Spleen (tissue), 11 donors: ENCODE measurements around the gene SMAP2. TPM values are rescaled to one million over a fixed set of nuclear protein-coding genes. Genes with fewer than 3 reads are reported as not detected.

Source experiments
- DNase-seq: peaks from one replicate; pipeline ENCODE4 v3.0.0-alpha.2; 2020
- H3K27ac ChIP-seq, 8 donors: fragments of 200-600 bp; sonication (generic) in 7 of 8; 1 replicate in 4 of 8; 2 replicates in 4 of 8; pipeline versions ENCODE4 v1.5.0 to v1.8.0; 2016 to 2021; ENCODE audit warnings: inconsistent platforms in 4 of 8, mild to moderate bottlenecking in 4 of 8, moderate library complexity in 1 of 8
- H3K27me3 ChIP-seq, 7 donors: fragments of 200-600 bp; sonication (generic) in 6 of 7; replicated peaks in 1 of 7; 1 replicate in 4 of 7; 2 replicates in 3 of 7; pipeline versions ENCODE4 v1.5.0 to v1.8.0; 2016 to 2021; ENCODE audit warnings: inconsistent platforms in 3 of 7, mild to moderate bottlenecking in 1 of 7
- H3K36me3 ChIP-seq, 6 donors: fragments of 200-600 bp; sonication (generic) in 5 of 6; 1 replicate in 4 of 6; 2 replicates in 2 of 6; pipeline versions ENCODE4 v1.5.0 to v1.8.0; 2016 to 2021; ENCODE audit warnings: inconsistent platforms in 2 of 6
- H3K4me1 ChIP-seq, 6 donors: fragments of 200-600 bp; sonication (generic) in 5 of 6; 1 replicate in 3 of 6; 2 replicates in 3 of 6; pipeline versions ENCODE4 v1.5.0 to v1.8.0; 2016 to 2021; ENCODE audit warnings: inconsistent platforms in 3 of 6
- H3K4me3 ChIP-seq, 8 donors: fragments of 200-600 bp; sonication (generic) in 7 of 8; 1 replicate in 4 of 8; 2 replicates in 4 of 8; pipeline versions ENCODE4 v1.5.0 to v1.8.0; 2016 to 2021; ENCODE audit warnings: inconsistent platforms in 4 of 8, mild to moderate bottlenecking in 4 of 8, moderate library complexity in 2 of 8
- H3K9me3 ChIP-seq, 8 donors: fragments of 200-600 bp; sonication (generic) in 7 of 8; 1 replicate in 4 of 8; 2 replicates in 4 of 8; pipeline versions ENCODE4 v1.5.0 to v1.8.0; 2016 to 2021; ENCODE audit warnings: inconsistent platforms in 4 of 8
- POLR2A ChIP-seq, 3 donors: fragments of 450-650 bp; IDR thresholded peaks; one replicate each; pipeline ENCODE4 v1.5.1; 2017; ENCODE audit warnings: antibody characterized with exemption in 3 of 3, mild to moderate bottlenecking in 1 of 3
- POLR2AphosphoS5 ChIP-seq, 3 donors: sonication (generic); formaldehyde crosslinking; IDR thresholded peaks; one replicate each; pipeline ENCODE4 v1.5.1; 2017; ENCODE audit warnings: antibody characterized with exemption in 3 of 3
- WGBS, 5 donors: extraction: QIAGEN DNeasy Blood & Tissue Kit in 3 of 5; methylation state at CpG; one replicate each; pipeline versions ENCODE4 v1.1.5 to v1.1.7; 2013 to 2018; 5-methylcytosine and 5-hydroxymethylcytosine counted together
- intact Hi-C: fragments of 100-400 bp; cut with DNase I; formaldehyde crosslinking; loops from one replicate; pipeline ENCODE4 v1.15.0; 2023; ENCODE audit warnings: low total_unique reads
- polyA plus RNA-seq, 3 donors: library from polyadenylated mRNA; stranded (reverse); fragments of 200-250 nt; gene quantifications; one replicate each; pipeline ENCODE4 v1.2.1, GENCODE V29; 2013
- total RNA-seq, 7 donors: library from RNA; depleted of rRNA in 3 of 7; stranded (reverse); fragments of >200 nt in 3 of 7; fragmentation: NEBNext Ultra II Directional in 4 of 7; extraction: Animal tissue kit (Norgen Biotek cat#: 25700) in 4 of 7; gene quantifications; one replicate each; pipeline versions ENCODE4 v1.1.0 to v1.2.1, GENCODE V29; 2016 to 2021
- TF ChIP-seq, protein P1 (sequence below), 11 experiments: fragments of 200-600 bp in 7 of 11; fragments of 450-650 bp in 4 of 11; sonication (generic) in 4 of 11; IDR thresholded peaks in 8 of 11; conservative IDR thresholded peaks in 3 of 11; 1 replicate in 7 of 11; 2 replicates in 4 of 11; pipeline versions ENCODE4 v1.4.0 to v1.8.0; 2016 to 2021; ENCODE audit warnings: antibody characterized with exemption in 11 of 11, inconsistent platforms in 4 of 11, mild to moderate bottlenecking in 1 of 11
- donor health status: healthy with polysubstance abuse.
- donor health status: DM: no; HTN: no; CAD: no; lungs with moderate emphysema.
- donor health status: DM: no; HTN: no; CAD: no.
- donor health status: Bipolar disorder and iron deficiency.
- donor health status: healthy.
- donor health status: DM: no; HTN: no; CAD: no.
- donor health status: DM: yes; HTN: yes; CAD: no.

SMAP2 gene
- total and polyA plus RNA-seq, 10 donors, result 120 to 435 (median 221) TPM

DNA sequence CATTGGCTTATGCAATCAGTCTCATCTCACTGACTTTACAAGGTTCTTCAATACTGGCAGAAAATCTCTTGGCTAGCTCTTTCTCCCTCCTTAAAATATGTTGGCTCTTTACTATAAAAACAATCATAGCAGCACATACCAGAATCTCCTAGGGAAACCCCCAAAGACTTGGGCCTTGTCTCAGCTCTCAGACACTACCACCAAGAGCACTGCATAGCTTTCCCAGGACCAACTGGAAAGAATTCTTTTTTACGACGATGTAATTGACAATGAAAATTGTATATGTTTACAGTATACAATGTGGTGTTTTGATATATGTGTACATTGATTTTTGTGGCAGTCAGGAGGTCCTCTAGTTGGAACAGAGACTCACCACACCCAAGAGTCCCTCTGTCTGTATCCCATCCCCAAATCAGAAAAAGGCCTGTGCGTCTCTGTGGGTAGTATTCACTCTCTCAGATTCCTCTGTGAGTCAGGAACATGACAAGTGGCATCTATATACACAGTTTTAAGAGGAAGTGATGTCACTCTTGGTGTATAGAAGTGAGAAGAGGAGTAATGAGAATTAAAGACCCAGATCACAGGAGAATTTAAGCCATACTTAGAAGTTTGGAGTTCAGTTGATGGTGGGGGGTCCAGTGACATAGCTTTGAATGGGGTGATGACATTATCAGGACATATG, 21.1 kb downstream of the SMAP2 start:
- Histone ChIP-seq H3K27ac (peak overlapping the region; percentile 95 to 100 (median 98)), H3K36me3 (peaks cover 0 to 20% (median 0%) of the 10 kb centered on the region in 6 donors), H3K4me1 (peaks cover 63 to 100% (median 98%) of the 10 kb centered on the region in 6 donors), H3K27me3 (no peaks in the 10 kb centered on the region), H3K4me3 (peak overlapping the region in 1 of 8 donors; percentile 97), H3K9me3 (no peaks in the 10 kb centered on the region)
- no peak for DNase-seq
- intact Hi-C loops, result no loop called here
- WGBS, 5 donors, result 63 to 78% (median 70%) methylated on average over 3 of the region's 3 CpGs
- TF ChIP-seq POLR2A (IDR thresholded peaks at IDR 0.05) (peak in 2 of 3 donors; percentile 66 to 88), POLR2AphosphoS5 (IDR thresholded peaks at IDR 0.05) (peak in 1 of 3 donors; percentile 93)
- TF ChIP-seq, protein P1, sequence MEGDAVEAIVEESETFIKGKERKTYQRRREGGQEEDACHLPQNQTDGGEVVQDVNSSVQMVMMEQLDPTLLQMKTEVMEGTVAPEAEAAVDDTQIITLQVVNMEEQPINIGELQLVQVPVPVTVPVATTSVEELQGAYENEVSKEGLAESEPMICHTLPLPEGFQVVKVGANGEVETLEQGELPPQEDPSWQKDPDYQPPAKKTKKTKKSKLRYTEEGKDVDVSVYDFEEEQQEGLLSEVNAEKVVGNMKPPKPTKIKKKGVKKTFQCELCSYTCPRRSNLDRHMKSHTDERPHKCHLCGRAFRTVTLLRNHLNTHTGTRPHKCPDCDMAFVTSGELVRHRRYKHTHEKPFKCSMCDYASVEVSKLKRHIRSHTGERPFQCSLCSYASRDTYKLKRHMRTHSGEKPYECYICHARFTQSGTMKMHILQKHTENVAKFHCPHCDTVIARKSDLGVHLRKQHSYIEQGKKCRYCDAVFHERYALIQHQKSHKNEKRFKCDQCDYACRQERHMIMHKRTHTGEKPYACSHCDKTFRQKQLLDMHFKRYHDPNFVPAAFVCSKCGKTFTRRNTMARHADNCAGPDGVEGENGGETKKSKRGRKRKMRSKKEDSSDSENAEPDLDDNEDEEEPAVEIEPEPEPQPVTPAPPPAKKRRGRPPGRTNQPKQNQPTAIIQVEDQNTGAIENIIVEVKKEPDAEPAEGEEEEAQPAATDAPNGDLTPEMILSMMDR (IDR thresholded peaks at IDR 0.05 in 8 of 11, conservative IDR thresholded peaks at IDR 0.05 in 3 of 11), result no peak

DNA sequence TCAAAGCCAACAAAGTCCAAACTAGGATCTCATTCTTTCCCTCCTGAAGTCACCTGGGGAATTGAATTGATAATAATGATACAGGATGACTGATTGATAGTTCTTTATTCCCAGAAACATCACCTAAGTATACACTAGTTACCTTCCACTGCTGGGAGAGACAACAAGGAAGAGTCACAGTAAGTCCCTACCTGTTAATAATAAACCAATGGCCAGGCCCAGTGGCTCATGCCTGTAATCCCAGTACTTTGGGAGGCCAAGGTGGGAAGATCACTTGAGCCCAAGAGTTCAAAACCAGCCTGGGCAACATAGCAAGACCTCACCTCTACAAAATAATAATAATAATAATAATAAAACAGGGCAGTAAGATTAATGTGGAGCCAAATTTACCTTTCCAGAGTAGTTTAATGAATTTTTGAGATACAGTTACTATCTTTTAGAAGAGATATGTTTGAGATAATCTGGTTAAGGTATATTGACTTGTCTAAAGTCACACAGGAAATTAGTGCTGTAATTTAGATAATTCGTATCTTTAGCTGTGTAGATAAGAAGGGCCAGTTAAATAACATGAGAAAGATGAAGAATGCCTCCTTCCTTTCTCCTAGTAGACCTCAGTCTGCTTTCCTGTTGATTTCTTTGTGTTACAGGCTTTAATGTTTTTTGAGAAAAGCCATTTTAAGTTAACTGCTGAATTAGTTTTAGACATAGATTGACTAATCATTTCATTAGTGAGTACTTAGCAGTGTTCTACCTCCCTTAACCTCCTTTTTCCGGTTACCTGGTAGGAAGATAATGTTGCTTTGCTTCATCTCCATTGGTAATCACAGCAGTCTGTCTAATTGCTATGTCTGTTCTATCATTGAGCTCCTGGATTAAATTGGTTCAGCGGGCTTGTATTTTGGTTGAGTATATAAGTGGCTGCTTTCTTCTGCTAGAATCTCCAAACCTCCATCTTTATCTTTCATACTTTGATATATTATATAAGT, 22.0 kb downstream of the SMAP2 start:
- Histone ChIP-seq H3K9me3 (no peaks in the 10 kb centered on the region), H3K27ac (peak overlapping the region; percentile 95 to 100 (median 98)), H3K4me3 (peak overlapping the region in 1 of 8 donors; percentile 97), H3K4me1 (peaks cover 67 to 100% (median 98%) of the 10 kb centered on the region in 6 donors), H3K27me3 (no peaks in the 10 kb centered on the region), H3K36me3 (peaks cover 0 to 16% (median 0%) of the 10 kb centered on the region in 6 donors)
- intact Hi-C loops, result no loop called here
- no peak for DNase-seq
- 74 to 86% (median 82%) methylated on average over 3 of the region's 3 CpGs for WGBS, 5 donors
- TF ChIP-seq POLR2AphosphoS5 (IDR thresholded peaks at IDR 0.05) (no peak), POLR2A (IDR thresholded peaks at IDR 0.05) (no peak)
- TF ChIP-seq, protein P1 (IDR thresholded peaks at IDR 0.05 in 8 of 11, conservative IDR thresholded peaks at IDR 0.05 in 3 of 11), result no peak

DNA sequence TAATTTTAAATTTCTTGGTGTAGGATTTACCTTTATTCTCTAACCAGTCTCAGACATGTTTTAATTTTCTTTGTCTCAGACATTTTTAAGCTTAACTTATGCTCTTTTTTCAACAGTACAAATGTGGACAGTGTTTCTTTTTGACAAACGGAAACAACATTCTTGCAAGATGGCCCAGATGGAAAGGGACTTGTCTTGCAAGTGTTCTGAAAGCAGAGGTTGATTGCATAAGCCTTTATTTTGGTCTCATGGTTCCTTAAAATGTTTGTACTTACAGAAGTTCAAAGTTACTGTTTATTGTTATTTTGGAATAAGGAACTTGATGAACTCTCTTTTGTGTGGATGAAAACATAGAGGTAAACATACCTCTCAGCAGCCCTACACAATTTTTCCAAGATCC, 22.9 kb downstream of the SMAP2 start:
- Histone ChIP-seq H3K36me3 (peaks cover 0 to 9% (median 0%) of the 10 kb centered on the region in 6 donors), H3K4me1 (peaks cover 60 to 100% (median 98%) of the 10 kb centered on the region in 6 donors), H3K9me3 (no peaks in the 10 kb centered on the region), H3K27me3 (no peaks in the 10 kb centered on the region), H3K4me3 (peak overlapping the region in 1 of 8 donors; percentile 97), H3K27ac (peak overlapping the region; percentile 95 to 100 (median 98))
- DNase-seq, result no peak
- intact Hi-C loops, result no loop called here
- TF ChIP-seq POLR2AphosphoS5 (IDR thresholded peaks at IDR 0.05), result peak in 1 of 3 donors; percentile 46
- TF ChIP-seq POLR2A (IDR thresholded peaks at IDR 0.05), result no peak
- 32 to 55% (median 51%) methylated on average over 1 of the region's 1 CpG for WGBS, 5 donors

DNA sequence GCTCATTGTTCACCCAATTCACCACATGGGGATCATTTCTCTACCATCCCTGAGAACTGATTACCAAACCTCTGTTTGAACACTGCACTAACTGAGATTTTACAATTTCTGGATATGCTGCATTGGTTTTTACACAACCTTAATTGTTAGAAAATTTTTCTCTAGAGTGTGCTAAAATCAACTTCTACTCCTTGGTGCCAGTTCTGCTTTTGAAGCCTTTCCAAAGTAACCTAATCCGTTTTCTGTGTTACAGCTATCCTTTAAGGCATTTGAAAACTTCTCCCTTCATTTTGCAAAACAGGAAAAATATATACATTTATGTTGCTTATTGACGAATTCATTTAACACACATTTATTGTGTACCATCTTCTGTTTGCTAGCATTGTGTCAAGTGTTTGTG, 23.7 kb downstream of the SMAP2 start:
- no peaks in the 10 kb centered on the region for H3K27me3 ChIP-seq
- peaks cover 0 to 10% (median 0%) of the 10 kb centered on the region in 6 donors for H3K36me3 ChIP-seq
- 49 to 83% (median 61%) methylated on average over 2 of the region's 2 CpGs for WGBS, 5 donors
- TF ChIP-seq, protein P1 (IDR thresholded peaks at IDR 0.05 in 8 of 11, conservative IDR thresholded peaks at IDR 0.05 in 3 of 11), result no peak
- TF ChIP-seq POLR2A (IDR thresholded peaks at IDR 0.05), result no peak
- no peak for TF ChIP-seq POLR2AphosphoS5 (IDR thresholded peaks at IDR 0.05)
- no peak for DNase-seq
- peak overlapping the region in 1 of 8 donors; percentile 97 for H3K4me3 ChIP-seq
- H3K9me3 ChIP-seq, result no peaks in the 10 kb centered on the region
- peak overlapping the region; percentile 95 to 100 (median 98) for H3K27ac ChIP-seq
- peaks cover 53 to 100% (median 98%) of the 10 kb centered on the region in 6 donors for H3K4me1 ChIP-seq
- intact Hi-C loops, result no loop called here
